ENCODE results near the gene PGP. TPM values are rescaled to one million over a fixed set of nuclear protein-coding genes. Genes with fewer than 3 reads are reported as not detected.

PGP gene
- total and polyA plus RNA-seq, 2 of the 4 experiments (the other 2 are of a cell fraction) = 4.1 to 9.4 TPM

- no peak overlapping the region for H3K23ac ChIP-seq (ENCODE audit: low read depth, low read length)
- H3K4ac ChIP-seq (ENCODE audit: low read depth, low read length) = no peak overlapping the region
- H2BK20ac ChIP-seq (ENCODE audit: low read depth, low read length) = no peak overlapping the region
- ChIA-PET CTCF (no interaction called here), POLR2A (ENCODE audit: unreplicated experiment) (no interaction called here)
- H2AK9ac ChIP-seq (replicated peaks; ENCODE audit: low read depth, low read length, poor library complexity) = peak overlapping the region; percentile 72
- peaks cover 27 to 51% of the 10 kb centered on the region in 2 experiments for H3K79me1 ChIP-seq (ENCODE audit: low read depth in 1 of 2, low read length in 2 of 2)
- H3K9ac ChIP-seq (ENCODE audit: low read depth, low read length) = no peak overlapping the region
- H2BK15ac ChIP-seq (ENCODE audit: low read depth, low read length) = no peak overlapping the region
- WGBS, 2 experiments (ENCODE audit: extremely low coverage in 2 of 2, insufficient read length in 1 of 2) = 94% methylated on average over 10 of the region's 17 CpGs; no CpG with 5 or more reads in 1 of the 2 experiments
- dilution Hi-C loops (cut with HindIII; ENCODE audit: low sequenced_read_pairs, unreplicated experiment) = no loop called here
- H4K20me1 ChIP-seq (ENCODE audit: insufficient read depth, low read length) = peaks cover 16% of the 10 kb centered on the region
- intact Hi-C loops (cut with micrococcal nuclease) = no loop called here
- H2BK5ac ChIP-seq (ENCODE audit: low read depth, low read length, poor library complexity, severe bottlenecking) = no peak overlapping the region
- TF ChIP-seq POLR2A (IDR thresholded peaks at IDR 0.05; ENCODE audit: low read depth, low read length) (no peak), FOS (IDR thresholded peaks at IDR 0.05; ENCODE audit: low read depth, low read length) (no peak), MAZ (IDR thresholded peaks at IDR 0.05; ENCODE audit: borderline replicate concordance, low read depth, low read length) (no peak), SMC3 (IDR thresholded peaks at IDR 0.05; ENCODE audit: low read depth, low read length) (no peak), RCOR1 (IDR thresholded peaks at IDR 0.05; ENCODE audit: insufficient replicate concordance, low read length) (no peak), MAFK (IDR thresholded peaks at IDR 0.05; ENCODE audit: low read depth, low read length) (no peak), ELK1 (IDR thresholded peaks at IDR 0.05; ENCODE audit: borderline replicate concordance, low read depth, low read length) (no peak), MXI1 (IDR thresholded peaks at IDR 0.05; ENCODE audit: borderline replicate concordance, low read depth, low read length) (no peak), CEBPB (IDR thresholded peaks at IDR 0.05; ENCODE audit: low read depth, low read length) (no peak), BHLHE40 (IDR thresholded peaks at IDR 0.05; ENCODE audit: low read depth, low read length) (no peak), NFE2L2 (IDR thresholded peaks at IDR 0.05; ENCODE audit: low read depth, low read length) (no peak)
- H3K4me1 ChIP-seq (ENCODE audit: control insufficient read depth, insufficient read depth, low read length) = peaks cover 12% of the 10 kb centered on the region
- no peak overlapping the region for H3K4me3 ChIP-seq (ENCODE audit: insufficient read depth, low read depth, low read length)
- ATAC-seq (ENCODE audit: low read depth) (no peak), DNase-seq (no peak)
- no peak overlapping the region for H4K8ac ChIP-seq (ENCODE audit: low read depth in 2 of 2, low read length in 2 of 2)
- H3K27me3 ChIP-seq (ENCODE audit: control insufficient read depth, insufficient read depth, low read length) = no peaks in the 10 kb centered on the region
- no TSS peak for BruUV-seq (replicated peaks)
- H3K36me3 ChIP-seq (ENCODE audit: control insufficient read depth, insufficient read depth, low read length) = peaks cover 28% of the 10 kb centered on the region
- 0 out of 2 replicates have a peak, but pooled peaks cover 3% of the 10 kb centered on the region for H3K9me1 ChIP-seq (ENCODE audit: insufficient read depth, low read length)
- H4K5ac ChIP-seq (ENCODE audit: low read depth, low read length) = no peak overlapping the region
- no peaks in the 10 kb centered on the region for H3K9me3 ChIP-seq (ENCODE audit: control insufficient read depth, insufficient read depth, low read length)
- H4K91ac ChIP-seq (ENCODE audit: insufficient read depth, low read depth, low read length) = no peak overlapping the region
- no peak overlapping the region for H3K27ac ChIP-seq (ENCODE audit: insufficient read depth, low read length)
- no peak overlapping the region for H3K14ac ChIP-seq (replicated peaks; ENCODE audit: low read depth, low read length)
- no peak overlapping the region for H2BK120ac ChIP-seq (ENCODE audit: low read depth, low read length)
- in situ Hi-C loops (cut with MboI; ENCODE audit: low sequenced_read_pairs) = no loop called here
- H2AFZ ChIP-seq (replicated peaks; ENCODE audit: low read length, poor library complexity) = no peak overlapping the region
- H3K18ac ChIP-seq (ENCODE audit: low read depth, low read length) = no peak overlapping the region
- no peak overlapping the region for H3K4me2 ChIP-seq (ENCODE audit: low read depth, low read length)
- H3K56ac ChIP-seq (ENCODE audit: extremely low read depth, insufficient read depth, low read length) = no peak overlapping the region
- no peak overlapping the region for H2AK5ac ChIP-seq (ENCODE audit: low read depth, low read length)
Observed at GRCh38 chr16:2210009-2210332, 4.7 kb downstream of the PGP start.
